Spleen (tissue), 13 donors: ENCODE results near the gene MYH7. TPM values are rescaled to one million over a fixed set of nuclear protein-coding genes. Genes with fewer than 3 reads are reported as not detected.

Experiments
- DNase-seq: peaks from one replicate; pipeline ENCODE4 v3.0.0-alpha.2; 2020
- H3K27ac ChIP-seq, 8 donors: fragments of 200-600 bp; sonication (generic) in 7 of 8; 1 replicate in 4 of 8; 2 replicates in 4 of 8; pipeline versions ENCODE4 v1.5.0 to v1.8.0; 2016 to 2021; ENCODE audit warnings: inconsistent platforms in 4 of 8, mild to moderate bottlenecking in 4 of 8, moderate library complexity in 1 of 8
- H3K27me3 ChIP-seq, 7 donors: fragments of 200-600 bp; sonication (generic) in 6 of 7; replicated peaks in 1 of 7; 1 replicate in 4 of 7; 2 replicates in 3 of 7; pipeline versions ENCODE4 v1.5.0 to v1.8.0; 2016 to 2021; ENCODE audit warnings: inconsistent platforms in 3 of 7, mild to moderate bottlenecking in 1 of 7
- H3K36me3 ChIP-seq, 6 donors: fragments of 200-600 bp; sonication (generic) in 5 of 6; 1 replicate in 4 of 6; 2 replicates in 2 of 6; pipeline versions ENCODE4 v1.5.0 to v1.8.0; 2016 to 2021; ENCODE audit warnings: inconsistent platforms in 2 of 6
- H3K4me1 ChIP-seq, 6 donors: fragments of 200-600 bp; sonication (generic) in 5 of 6; 1 replicate in 3 of 6; 2 replicates in 3 of 6; pipeline versions ENCODE4 v1.5.0 to v1.8.0; 2016 to 2021; ENCODE audit warnings: inconsistent platforms in 3 of 6
- H3K4me3 ChIP-seq, 8 donors: fragments of 200-600 bp; sonication (generic) in 7 of 8; 1 replicate in 4 of 8; 2 replicates in 4 of 8; pipeline versions ENCODE4 v1.5.0 to v1.8.0; 2016 to 2021; ENCODE audit warnings: inconsistent platforms in 4 of 8, mild to moderate bottlenecking in 4 of 8, moderate library complexity in 2 of 8
- H3K9me3 ChIP-seq, 8 donors: fragments of 200-600 bp; sonication (generic) in 7 of 8; 1 replicate in 4 of 8; 2 replicates in 4 of 8; pipeline versions ENCODE4 v1.5.0 to v1.8.0; 2016 to 2021; ENCODE audit warnings: inconsistent platforms in 4 of 8
- POLR2A ChIP-seq, 3 donors: fragments of 450-650 bp; IDR thresholded peaks; one replicate each; pipeline ENCODE4 v1.5.1; 2017; ENCODE audit warnings: antibody characterized with exemption in 3 of 3, mild to moderate bottlenecking in 1 of 3
- POLR2AphosphoS5 ChIP-seq, 3 donors: sonication (generic); formaldehyde crosslinking; IDR thresholded peaks; one replicate each; pipeline ENCODE4 v1.5.1; 2017; ENCODE audit warnings: antibody characterized with exemption in 3 of 3
- WGBS, 5 donors: extraction: QIAGEN DNeasy Blood & Tissue Kit in 3 of 5; methylation state at CpG; one replicate each; pipeline versions ENCODE4 v1.1.5 to v1.1.7; 2013 to 2018; 5-methylcytosine and 5-hydroxymethylcytosine counted together
- intact Hi-C: fragments of 100-400 bp; cut with DNase I; formaldehyde crosslinking; loops from one replicate; pipeline ENCODE4 v1.15.0; 2023; ENCODE audit warnings: low total_unique reads
- long read RNA-seq, 2 donors: transcript quantifications; one replicate each; lab custom pipeline, GENCODE V29; 2026
- polyA plus RNA-seq, 3 donors: library from polyadenylated mRNA; stranded (reverse); fragments of 200-250 nt; gene quantifications; one replicate each; pipeline ENCODE4 v1.2.1, GENCODE V29; 2013
- total RNA-seq, 7 donors: library from RNA; depleted of rRNA in 3 of 7; stranded (reverse); fragments of >200 nt in 3 of 7; fragmentation: NEBNext Ultra II Directional in 4 of 7; extraction: Animal tissue kit (Norgen Biotek cat#: 25700) in 4 of 7; gene quantifications; one replicate each; pipeline versions ENCODE4 v1.1.0 to v1.2.1, GENCODE V29; 2016 to 2021
- TF ChIP-seq, protein P1 (sequence below), 11 experiments: fragments of 200-600 bp in 7 of 11; fragments of 450-650 bp in 4 of 11; sonication (generic) in 4 of 11; IDR thresholded peaks in 8 of 11; conservative IDR thresholded peaks in 3 of 11; 1 replicate in 7 of 11; 2 replicates in 4 of 11; pipeline versions ENCODE4 v1.4.0 to v1.8.0; 2016 to 2021; ENCODE audit warnings: antibody characterized with exemption in 11 of 11, inconsistent platforms in 4 of 11, mild to moderate bottlenecking in 1 of 11
- donor health status: healthy with polysubstance abuse.
- donor health status: DM: no; HTN: no; CAD: no; lungs with moderate emphysema.
- donor health status: DM: no; HTN: no; CAD: no.
- donor health status: Bipolar disorder and iron deficiency.
- donor health status: healthy.
- donor health status: DM: no; HTN: no; CAD: no.
- donor health status: DM: yes; HTN: yes; CAD: no.

Gene MYH7
- total RNA-seq (under 1 TPM in 1 of 7 donors, not detected in 6; 0.09 TPM), polyA plus RNA-seq (under 1 TPM; 0.06 to 0.65 (median 0.12) TPM)
- long read RNA-seq, donor 1: 0 reads
- long read RNA-seq, donor 2: 0 reads

DNA sequence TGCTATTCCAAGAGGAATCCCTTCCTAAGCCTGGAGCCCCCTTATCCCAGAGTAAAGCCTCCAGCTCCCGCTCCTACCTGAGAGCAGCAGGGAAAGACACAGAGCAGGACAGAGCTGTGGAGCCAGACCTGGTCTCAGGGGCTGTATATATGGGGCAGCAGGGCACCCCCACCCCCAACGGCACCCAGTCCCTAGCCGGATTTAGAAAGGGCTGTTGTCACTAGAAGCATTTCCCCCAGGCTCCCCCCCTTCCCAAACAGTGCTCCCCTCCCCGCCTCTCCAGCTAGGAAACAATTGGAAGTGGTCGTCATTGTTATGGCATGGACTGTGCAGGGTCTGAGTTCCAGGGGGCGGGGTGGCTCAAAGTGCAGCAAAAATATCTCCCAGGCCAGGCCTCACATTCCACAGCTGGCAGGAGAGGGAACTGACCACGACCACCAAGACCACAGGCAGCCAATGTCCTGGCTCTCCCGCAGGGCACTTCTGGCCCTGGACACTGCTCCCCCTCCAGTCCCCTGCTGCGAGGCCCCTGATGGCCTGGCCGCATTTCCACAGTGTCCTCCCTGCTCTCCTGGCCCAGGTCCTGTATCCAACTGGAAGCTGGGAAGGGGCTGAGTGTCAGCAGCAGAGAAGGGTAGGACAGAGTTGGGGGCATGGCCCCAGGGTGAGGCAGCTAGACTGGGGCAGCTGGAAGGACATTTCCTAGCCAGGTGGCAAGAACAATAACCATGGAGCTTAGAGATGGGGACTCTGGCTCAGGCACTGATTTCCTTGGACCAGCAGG lies at the start of gene MYH7:
Gene MYH7, minus strand, starts transcription at position 118 of the 784 bp plus-strand sequence. CDS start 1,928 bp downstream, outside the sequence.
- intact Hi-C loops: no loop called here
- 39 to 100% (median 67%) methylated on average over 3 to 10 of the region's 10 CpGs for WGBS, 5 donors
- Histone ChIP-seq H3K27ac (no peak within 1 kb of the TSS), H3K36me3 (no peaks in the 10 kb centered on the region), H3K4me3 (no peak within 1 kb of the TSS), H3K27me3 (peaks cover 0 to 3% (median 0%) of the 10 kb centered on the region in 7 donors), H3K4me1 (peaks cover 0 to under 1% (median 0%) of the 10 kb centered on the region in 6 donors), H3K9me3 (no peaks in the 10 kb centered on the region)
- DNase-seq: peak; percentile 40
- TF ChIP-seq POLR2AphosphoS5 (IDR thresholded peaks at IDR 0.05): no peak

DNA sequence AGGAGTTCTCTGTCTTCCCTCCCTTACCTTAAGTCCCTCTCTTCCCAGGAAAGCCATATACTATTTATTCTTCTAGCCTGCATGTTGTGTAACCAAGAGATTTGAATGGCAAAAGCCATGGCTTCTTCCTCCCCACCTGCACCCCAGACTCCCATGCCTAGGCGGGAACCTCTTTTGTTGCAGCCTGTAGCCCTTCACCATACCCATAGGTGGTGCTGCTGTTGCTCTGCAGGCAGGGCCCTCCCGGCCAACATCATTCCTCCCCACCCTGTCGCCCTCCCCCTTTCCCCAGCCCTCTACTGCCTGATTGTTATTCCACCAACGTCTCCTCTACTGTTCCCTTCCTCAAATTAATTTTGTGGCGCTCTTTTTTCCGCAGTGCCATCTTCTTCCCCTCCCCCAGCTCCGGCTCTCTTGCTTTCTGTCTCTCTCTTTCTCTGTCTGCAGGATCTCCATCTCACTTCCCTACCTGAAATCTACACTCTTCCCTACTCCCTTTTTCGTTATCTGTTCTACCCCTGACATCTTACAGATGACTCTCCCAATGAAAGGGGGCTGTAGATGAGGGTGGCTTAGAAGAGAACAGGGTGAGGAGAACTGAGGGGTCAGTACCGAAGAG lies 47.9 kb upstream of the MYH7 start:
- Histone ChIP-seq H3K9me3 (no peaks in the 10 kb centered on the region), H3K4me1 (peaks cover 0 to 9% (median 0%) of the 10 kb centered on the region in 6 donors), H3K27ac (no peak overlapping the region), H3K27me3 (no peaks in the 10 kb centered on the region), H3K36me3 (peaks cover 0 to 93% (median 13%) of the 10 kb centered on the region in 6 donors), H3K4me3 (no peak overlapping the region)
- no peak for DNase-seq
- WGBS, 5 donors: 55 to 70% (median 62%) methylated on average over 9 of the region's 9 CpGs
- intact Hi-C loops: no loop called here
- TF ChIP-seq, protein P1, sequence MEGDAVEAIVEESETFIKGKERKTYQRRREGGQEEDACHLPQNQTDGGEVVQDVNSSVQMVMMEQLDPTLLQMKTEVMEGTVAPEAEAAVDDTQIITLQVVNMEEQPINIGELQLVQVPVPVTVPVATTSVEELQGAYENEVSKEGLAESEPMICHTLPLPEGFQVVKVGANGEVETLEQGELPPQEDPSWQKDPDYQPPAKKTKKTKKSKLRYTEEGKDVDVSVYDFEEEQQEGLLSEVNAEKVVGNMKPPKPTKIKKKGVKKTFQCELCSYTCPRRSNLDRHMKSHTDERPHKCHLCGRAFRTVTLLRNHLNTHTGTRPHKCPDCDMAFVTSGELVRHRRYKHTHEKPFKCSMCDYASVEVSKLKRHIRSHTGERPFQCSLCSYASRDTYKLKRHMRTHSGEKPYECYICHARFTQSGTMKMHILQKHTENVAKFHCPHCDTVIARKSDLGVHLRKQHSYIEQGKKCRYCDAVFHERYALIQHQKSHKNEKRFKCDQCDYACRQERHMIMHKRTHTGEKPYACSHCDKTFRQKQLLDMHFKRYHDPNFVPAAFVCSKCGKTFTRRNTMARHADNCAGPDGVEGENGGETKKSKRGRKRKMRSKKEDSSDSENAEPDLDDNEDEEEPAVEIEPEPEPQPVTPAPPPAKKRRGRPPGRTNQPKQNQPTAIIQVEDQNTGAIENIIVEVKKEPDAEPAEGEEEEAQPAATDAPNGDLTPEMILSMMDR (IDR thresholded peaks at IDR 0.05 in 8 of 11, conservative IDR thresholded peaks at IDR 0.05 in 3 of 11): peak in 1 of 11 experiments; percentile 13
- TF ChIP-seq POLR2A (IDR thresholded peaks at IDR 0.05): no peak
- no peak for TF ChIP-seq POLR2AphosphoS5 (IDR thresholded peaks at IDR 0.05)

DNA sequence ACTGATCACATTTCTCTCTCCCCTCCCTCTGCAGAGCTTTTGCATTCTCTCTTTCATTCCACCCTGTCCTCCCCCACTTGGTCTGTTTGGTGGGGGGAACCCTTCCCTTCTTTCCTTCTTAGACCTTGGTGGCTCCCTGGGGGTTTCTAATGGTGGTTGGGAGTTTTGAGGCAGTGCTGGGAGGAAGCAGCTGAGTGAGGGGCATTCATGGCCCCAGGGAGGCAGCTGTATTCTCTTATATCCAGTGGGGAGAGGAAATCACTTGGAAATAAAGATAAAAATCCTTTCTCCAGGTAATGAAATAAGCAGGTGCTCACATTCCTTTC lies 47.3 kb upstream of the MYH7 start:
- no peak for DNase-seq
- no peaks in the 10 kb centered on the region for H3K9me3 ChIP-seq
- peaks cover 0 to 13% (median 0%) of the 10 kb centered on the region in 6 donors for H3K4me1 ChIP-seq
- no peak overlapping the region for H3K4me3 ChIP-seq
- no peaks in the 10 kb centered on the region for H3K27me3 ChIP-seq
- H3K27ac ChIP-seq: no peak overlapping the region
- intact Hi-C loops: no loop called here
- TF ChIP-seq POLR2AphosphoS5 (IDR thresholded peaks at IDR 0.05): no peak
- TF ChIP-seq, protein P1 (IDR thresholded peaks at IDR 0.05 in 8 of 11, conservative IDR thresholded peaks at IDR 0.05 in 3 of 11): no peak
- TF ChIP-seq POLR2A (IDR thresholded peaks at IDR 0.05): no peak
- peaks cover 0 to 92% (median 17%) of the 10 kb centered on the region in 6 donors for H3K36me3 ChIP-seq

DNA sequence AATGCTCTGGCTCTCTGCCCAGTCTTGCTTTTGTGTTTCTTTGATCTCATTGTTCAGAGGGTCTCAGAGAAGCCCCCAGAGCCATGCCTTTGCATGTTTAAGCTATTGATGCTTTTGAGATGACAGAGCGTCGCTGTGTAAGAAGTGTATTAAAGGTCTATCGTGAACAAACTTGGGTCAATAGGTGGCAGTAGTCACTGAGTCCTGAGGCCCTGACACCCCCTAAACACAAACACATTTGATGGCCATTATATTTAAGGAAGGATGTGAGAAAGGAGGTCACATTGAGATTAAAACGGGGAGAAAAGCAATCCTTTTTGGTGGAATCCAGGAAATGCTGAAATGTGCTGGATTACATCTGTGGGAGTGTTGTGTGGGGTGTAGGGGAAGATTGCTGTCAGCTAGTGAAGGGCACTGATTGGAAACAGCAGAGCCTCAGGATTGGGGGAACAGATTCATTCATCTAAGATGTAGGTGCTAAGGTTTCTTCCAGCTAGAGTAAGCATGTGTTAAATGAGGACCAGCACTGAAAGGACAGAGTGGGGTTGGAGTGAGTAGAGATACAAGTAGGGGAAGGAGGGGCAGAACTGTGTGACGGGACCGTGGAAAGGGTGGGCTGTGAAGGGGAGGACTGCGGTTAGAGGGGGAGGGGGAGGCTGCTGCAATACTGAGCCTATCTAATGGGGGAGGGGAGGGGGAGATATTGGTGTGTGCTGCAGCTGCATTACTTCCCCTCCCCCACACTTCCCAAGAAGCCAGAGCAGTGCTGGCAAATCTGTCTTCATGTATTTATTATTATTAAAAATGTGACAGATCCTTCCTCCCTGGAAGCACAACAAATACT lies 46.7 kb upstream of the MYH7 start:
- H3K36me3 ChIP-seq: peaks cover 0 to 94% (median 23%) of the 10 kb centered on the region in 6 donors
- TF ChIP-seq POLR2AphosphoS5 (IDR thresholded peaks at IDR 0.05) (no peak), POLR2A (IDR thresholded peaks at IDR 0.05) (no peak)
- TF ChIP-seq, protein P1 (IDR thresholded peaks at IDR 0.05 in 8 of 11, conservative IDR thresholded peaks at IDR 0.05 in 3 of 11): no peak
- H3K4me1 ChIP-seq: peaks cover 0 to 16% (median 0%) of the 10 kb centered on the region in 6 donors
- DNase-seq: no peak
- H3K4me3 ChIP-seq: no peak overlapping the region
- intact Hi-C loops: no loop called here
- H3K27ac ChIP-seq: no peak overlapping the region
- 63 to 72% (median 70%) methylated on average over 7 of the region's 7 CpGs for WGBS, 5 donors
- no peaks in the 10 kb centered on the region for H3K27me3 ChIP-seq
- no peaks in the 10 kb centered on the region for H3K9me3 ChIP-seq
